Liver (tissue), 9 donors: ENCODE measurements around the gene GPR156. TPM values are rescaled to one million over a fixed set of nuclear protein-coding genes. Genes with fewer than 3 reads are reported as not detected.

Source experiments
- DNase-seq: peaks from one replicate; pipeline ENCODE4 v3.0.0-alpha.2; 2017; ENCODE audit warnings: low spot score
- H3K27ac ChIP-seq, 2 donors: one replicate each; pipeline ENCODE4 v1.7.0; 2013; ENCODE audit warnings: inconsistent platforms in 2 of 2, low read length in 2 of 2, control low read depth in 1 of 2, low read depth in 1 of 2, mild to moderate bottlenecking in 1 of 2
- H3K27me3 ChIP-seq, 4 donors: one replicate each; pipeline versions ENCODE4 v1.6.1 to v1.7.0; 2013; ENCODE audit warnings: low read length in 3 of 4, inconsistent platforms in 1 of 4, mild to moderate bottlenecking in 1 of 4, moderate library complexity in 1 of 4; ENCODE audit not compliant: control insufficient read depth in 4 of 4, insufficient read depth in 4 of 4
- H3K36me3 ChIP-seq, 4 donors: one replicate each; pipeline versions ENCODE4 v1.6.1 to v1.7.0; 2013; ENCODE audit warnings: low read length in 3 of 4, mild to moderate bottlenecking in 3 of 4, low read depth in 1 of 4, moderate library complexity in 1 of 4; ENCODE audit not compliant: control insufficient read depth in 4 of 4, insufficient read depth in 3 of 4
- H3K4me1 ChIP-seq, 4 donors: one replicate each; pipeline versions ENCODE4 v1.6.1 to v1.7.0; 2013; ENCODE audit warnings: low read length in 3 of 4, mild to moderate bottlenecking in 3 of 4, moderate library complexity in 1 of 4; ENCODE audit not compliant: control insufficient read depth in 4 of 4, insufficient read depth in 4 of 4
- H3K4me3 ChIP-seq, 3 donors: one replicate each; pipeline versions ENCODE4 v1.6.1 to v1.7.0; 2013; ENCODE audit warnings: low read length in 3 of 3, control low read depth in 1 of 3, low read depth in 1 of 3, mild to moderate bottlenecking in 1 of 3
- H3K9ac ChIP-seq, 2 donors: one replicate each; pipeline ENCODE4 v1.7.0; 2013; ENCODE audit warnings: low read length in 2 of 2, mild to moderate bottlenecking in 2 of 2, moderate library complexity in 2 of 2, control low read depth in 1 of 2, low read depth in 1 of 2
- H3K9me3 ChIP-seq, 4 donors: one replicate each; pipeline versions ENCODE4 v1.6.1 to v1.7.0; 2013; ENCODE audit warnings: low read length in 3 of 4; ENCODE audit not compliant: control insufficient read depth in 4 of 4
- CTCF ChIP-seq: fragments of 150-350 bp; IDR thresholded peaks from 2 replicates; pipeline ENCODE4 v1.5.1; 2017; ENCODE audit warnings: improper control_type of control experiment, low read depth, low read length; ENCODE audit not compliant: missing input control
- EGR1 ChIP-seq, 2 donors: IDR thresholded peaks; 2 replicates each; pipeline ENCODE4 v1.6.1; 2016 to 2018; ENCODE audit warnings: antibody characterized with exemption in 2 of 2, low read depth in 2 of 2
- FOXA1 ChIP-seq: IDR thresholded peaks from 2 replicates; pipeline ENCODE4 v1.6.1; 2016; ENCODE audit warnings: antibody characterized with exemption
- FOXA2 ChIP-seq: IDR thresholded peaks from 2 replicates; pipeline ENCODE4 v1.6.1; 2016; ENCODE audit warnings: antibody characterized with exemption
- GABPA ChIP-seq, 2 donors: IDR thresholded peaks in 1 of 2; conservative IDR thresholded peaks in 1 of 2; 2 replicates each; pipeline ENCODE4 v1.6.1; 2016; ENCODE audit warnings: antibody characterized with exemption in 2 of 2, mild to moderate bottlenecking in 1 of 2, moderate library complexity in 1 of 2
- HNF4A ChIP-seq, 2 donors: conservative IDR thresholded peaks; 2 replicates each; pipeline ENCODE4 v1.6.1; 2016; ENCODE audit warnings: antibody characterized with exemption in 2 of 2, mild to moderate bottlenecking in 2 of 2
- HNF4G ChIP-seq: IDR thresholded peaks from 2 replicates; pipeline ENCODE4 v1.6.1; 2016; ENCODE audit warnings: antibody characterized with exemption
- JUND ChIP-seq, 2 donors: IDR thresholded peaks; 2 replicates each; pipeline ENCODE4 v1.6.1; 2016; ENCODE audit warnings: antibody characterized with exemption in 2 of 2
- NR2F2 ChIP-seq: IDR thresholded peaks from 2 replicates; pipeline ENCODE4 v1.6.1; 2016; ENCODE audit warnings: antibody characterized with exemption
- RAD21 ChIP-seq, 2 donors: IDR thresholded peaks; 2 replicates each; pipeline ENCODE4 v1.6.1; 2016; ENCODE audit warnings: antibody characterized with exemption in 2 of 2, mild to moderate bottlenecking in 2 of 2
- REST ChIP-seq: IDR thresholded peaks from 2 replicates; pipeline ENCODE4 v1.6.1; 2016; ENCODE audit warnings: antibody characterized with exemption, mild to moderate bottlenecking
- RXRA ChIP-seq, 2 donors: IDR thresholded peaks; 2 replicates each; pipeline ENCODE4 v1.6.1; 2017 to 2018; ENCODE audit warnings: antibody characterized with exemption in 2 of 2, mild to moderate bottlenecking in 1 of 2
- SP1 ChIP-seq: IDR thresholded peaks from 2 replicates; pipeline ENCODE4 v1.6.1; 2018; ENCODE audit warnings: antibody characterized with exemption, mild to moderate bottlenecking
- TAF1 ChIP-seq: conservative IDR thresholded peaks from 2 replicates; pipeline ENCODE4 v1.6.1; 2016; ENCODE audit warnings: antibody characterized with exemption, mild to moderate bottlenecking
- YY1 ChIP-seq: IDR thresholded peaks from 2 replicates; pipeline ENCODE4 v1.6.1; 2016; ENCODE audit warnings: antibody characterized with exemption, mild to moderate bottlenecking
- WGBS: extraction: QIAGEN DNeasy Blood & Tissue Kit; methylation state at CpG from one replicate; pipeline ENCODE4 v1.1.7; 2013; 5-methylcytosine and 5-hydroxymethylcytosine counted together
- polyA plus RNA-seq, 2 donors: library from polyadenylated mRNA; stranded (reverse) in 1 of 2; unstranded in 1 of 2; fragments of 200-250 nt in 1 of 2; fragments of >200 nt in 1 of 2; fragmentation: Nextera tagmentation in 1 of 2; extraction: Ambion mirVana in 1 of 2; gene quantifications; one replicate each; pipeline versions ENCODE4 v1.2.1 to v1.2.3, GENCODE V29; 2013 to 2015
- total RNA-seq, 2 donors: library from RNA; depleted of rRNA; stranded (reverse); fragments of >200 nt; gene quantifications; one replicate each; pipeline ENCODE4 v1.2.3, GENCODE V29; 2014
- TF ChIP-seq, protein P1 (sequence below): IDR thresholded peaks from 2 replicates; pipeline ENCODE4 v1.6.1; 2016; ENCODE audit warnings: antibody characterized with exemption
- TF ChIP-seq, protein P2 (sequence below): IDR thresholded peaks from 2 replicates; pipeline ENCODE4 v1.6.1; 2016; ENCODE audit warnings: antibody characterized with exemption
- donor health status: healthy.
- donor health status: healthy.
- donor health status: healthy.
- donor health status: healthy.
- donor health status: healthy.

The GPR156 gene
- total and polyA plus RNA-seq, 4 donors: 0.02 to 0.17 (median 0.09) TPM; not detected in 1

- WGBS: 89% methylated on average over 4 of the region's 4 CpGs
- H3K27ac ChIP-seq: no peak overlapping the region
Observed at GRCh38 chr3:120214176-120214575, 70.8 kb downstream of the GPR156 start.

More at GRCh38 chr3:120214176-120214575, 70.8 kb downstream of the GPR156 start:
- no peaks in the 10 kb centered on the region for H3K27me3 ChIP-seq
- H3K4me3 ChIP-seq: no peak overlapping the region
- H3K4me1 ChIP-seq: peaks cover 0 to 2% (median 0%) of the 10 kb centered on the region in 4 donors
- no peaks in the 10 kb centered on the region for H3K36me3 ChIP-seq
- TF ChIP-seq, protein P1, sequence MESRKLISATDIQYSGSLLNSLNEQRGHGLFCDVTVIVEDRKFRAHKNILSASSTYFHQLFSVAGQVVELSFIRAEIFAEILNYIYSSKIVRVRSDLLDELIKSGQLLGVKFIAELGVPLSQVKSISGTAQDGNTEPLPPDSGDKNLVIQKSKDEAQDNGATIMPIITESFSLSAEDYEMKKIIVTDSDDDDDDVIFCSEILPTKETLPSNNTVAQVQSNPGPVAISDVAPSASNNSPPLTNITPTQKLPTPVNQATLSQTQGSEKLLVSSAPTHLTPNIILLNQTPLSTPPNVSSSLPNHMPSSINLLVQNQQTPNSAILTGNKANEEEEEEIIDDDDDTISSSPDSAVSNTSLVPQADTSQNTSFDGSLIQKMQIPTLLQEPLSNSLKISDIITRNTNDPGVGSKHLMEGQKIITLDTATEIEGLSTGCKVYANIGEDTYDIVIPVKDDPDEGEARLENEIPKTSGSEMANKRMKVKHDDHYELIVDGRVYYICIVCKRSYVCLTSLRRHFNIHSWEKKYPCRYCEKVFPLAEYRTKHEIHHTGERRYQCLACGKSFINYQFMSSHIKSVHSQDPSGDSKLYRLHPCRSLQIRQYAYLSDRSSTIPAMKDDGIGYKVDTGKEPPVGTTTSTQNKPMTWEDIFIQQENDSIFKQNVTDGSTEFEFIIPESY: no peak
- no peak for TF ChIP-seq TAF1
- no peak for TF ChIP-seq RAD21 (IDR thresholded peaks at IDR 0.05)
- no peak for TF ChIP-seq RXRA (IDR thresholded peaks at IDR 0.05)
- no peak for TF ChIP-seq HNF4G
- no peak for TF ChIP-seq FOXA2
- no peak for TF ChIP-seq REST
- TF ChIP-seq HNF4A (conservative IDR thresholded peaks at IDR 0.05): no peak
- TF ChIP-seq CTCF: no peak
- TF ChIP-seq EGR1 (IDR thresholded peaks at IDR 0.05; ENCODE audit: low read depth in 2 of 2): no peak
- no peak for TF ChIP-seq YY1
- TF ChIP-seq, protein P2, sequence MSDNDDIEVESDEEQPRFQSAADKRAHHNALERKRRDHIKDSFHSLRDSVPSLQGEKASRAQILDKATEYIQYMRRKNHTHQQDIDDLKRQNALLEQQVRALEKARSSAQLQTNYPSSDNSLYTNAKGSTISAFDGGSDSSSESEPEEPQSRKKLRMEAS: no peak
- no peak for TF ChIP-seq GABPA (IDR thresholded peaks at IDR 0.05 in 1 of 2, conservative IDR thresholded peaks at IDR 0.05 in 1 of 2)
- no peak for TF ChIP-seq SP1
- no peak for TF ChIP-seq FOXA1
- no peak for TF ChIP-seq NR2F2
- no peak for TF ChIP-seq JUND (IDR thresholded peaks at IDR 0.05)
- no peaks in the 10 kb centered on the region for H3K9me3 ChIP-seq
- H3K9ac ChIP-seq: no peak overlapping the region
- DNase-seq: no peak
